SK-MEL-5 (cell line): ENCODE data around the gene PUM2. TPM values are rescaled to one million over a fixed set of nuclear protein-coding genes. Genes with fewer than 3 reads are reported as not detected.

Source experiments
- DNase-seq: peaks from one replicate; pipeline ENCODE4 v3.0.0-alpha.2; 2016; ENCODE audit warnings: low read depth, low spot score
- in situ Hi-C: cut with HindIII; loops from 2 replicates; pipeline ENCODE4 v1.10.0; 2016; ENCODE audit warnings: low sequenced_read_pairs, high pct_unique_total_duplicates, low pct_unique_long_range_greater_than_20kb
- total RNA-seq: library from RNA; depleted of rRNA; stranded (reverse); fragments of >200 nt; shearing (Covaris generic); gene quantifications from 2 replicates; pipeline ENCODE4 v1.2.3, GENCODE V29; 2014

Gene PUM2
- total RNA-seq, 1 experiment from 2014 or later, result 36.1 TPM

DNA sequence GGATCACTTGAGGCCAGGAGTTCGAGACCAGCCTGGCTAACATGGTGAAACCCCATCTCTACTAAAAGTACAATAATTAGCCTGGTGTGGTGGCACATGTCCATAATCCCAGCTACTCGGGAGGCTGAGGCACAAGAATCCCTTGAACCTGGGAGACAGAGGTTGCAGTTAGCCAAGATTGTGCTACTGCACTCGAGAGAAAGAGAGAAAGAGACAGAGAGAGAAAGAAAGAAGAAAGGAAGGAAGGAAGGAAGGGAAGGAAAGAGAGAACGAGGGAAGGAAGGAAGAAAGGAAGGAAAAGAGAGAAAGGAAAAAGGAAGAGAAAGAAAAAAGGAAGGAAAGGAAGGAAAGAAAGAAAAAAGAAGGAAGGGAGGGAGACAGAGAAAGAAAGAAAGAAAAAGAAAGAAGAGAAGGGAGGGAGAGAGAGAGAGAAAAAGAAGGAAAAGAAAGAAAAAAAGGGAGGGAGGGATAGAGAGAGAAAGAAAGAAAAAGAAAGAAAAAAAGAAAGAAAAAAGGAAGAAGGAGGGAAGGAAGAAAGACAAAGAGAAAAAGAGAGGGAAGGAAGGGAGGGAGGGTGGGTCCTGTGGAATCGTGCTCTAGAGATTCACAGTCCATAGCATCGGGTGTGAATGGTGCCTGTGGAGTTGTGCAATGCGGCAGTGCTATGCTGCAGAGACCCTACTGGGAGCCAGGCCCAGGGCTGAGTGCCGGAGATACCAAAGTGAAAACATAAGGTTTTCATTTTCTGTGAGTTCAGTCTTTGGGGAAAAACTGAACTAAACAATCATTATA, 121.1 kb downstream of the PUM2 start:
- no peak for DNase-seq
- in situ Hi-C loops, result no loop called here

DNA sequence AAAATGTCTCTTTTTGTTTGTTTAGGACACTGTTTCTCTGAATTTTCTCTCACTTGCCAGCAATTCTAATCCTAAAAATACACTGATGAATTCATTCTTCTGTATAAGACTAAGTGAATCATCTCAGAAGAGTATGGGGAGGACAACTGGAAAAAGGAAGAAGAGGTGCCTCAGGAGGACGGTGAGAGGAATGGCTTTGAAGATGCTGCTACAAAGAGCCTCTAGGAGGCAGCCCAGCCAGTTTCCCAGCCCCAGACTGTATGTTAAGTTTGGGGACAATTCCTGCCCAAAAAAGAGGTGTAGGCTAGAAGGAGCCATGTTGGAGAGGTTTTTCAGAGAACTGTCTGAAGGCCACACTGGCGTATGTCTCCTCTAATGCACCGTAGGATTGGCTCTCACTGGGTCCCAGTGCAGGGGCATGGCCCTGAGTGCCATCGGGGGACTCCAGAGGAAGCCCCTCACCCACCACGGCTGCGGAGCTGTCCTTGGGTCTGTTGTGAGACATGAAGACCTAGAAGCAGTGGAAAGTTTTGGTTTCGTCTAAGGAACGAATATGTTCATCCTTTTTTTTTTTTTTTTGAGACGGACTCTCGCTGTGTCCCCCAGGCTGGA, 122.6 kb downstream of the PUM2 start:
- in situ Hi-C loops, result no loop called here
- no peak for DNase-seq

DNA sequence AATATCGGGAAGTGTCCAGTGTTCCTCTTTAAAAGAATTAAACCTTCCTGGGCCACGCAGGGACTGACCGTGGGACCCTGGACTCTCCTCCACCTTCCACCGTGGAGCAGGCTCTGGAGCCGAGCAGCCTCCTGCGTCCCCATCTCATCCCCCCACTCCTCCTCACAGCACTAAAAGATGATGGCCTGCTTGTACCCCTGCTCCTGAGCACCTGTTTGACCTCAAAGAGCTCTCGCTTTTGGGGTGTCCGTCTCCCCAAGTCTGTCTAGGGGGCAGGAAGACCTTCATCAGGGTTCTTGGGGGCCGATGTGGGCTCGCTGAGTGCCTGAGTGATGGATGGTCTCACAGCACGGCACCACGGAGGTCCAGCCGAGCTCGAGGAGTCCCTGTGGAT, 124.5 kb downstream of the PUM2 start:
- no peak for DNase-seq
- in situ Hi-C loops, result no loop called here

DNA sequence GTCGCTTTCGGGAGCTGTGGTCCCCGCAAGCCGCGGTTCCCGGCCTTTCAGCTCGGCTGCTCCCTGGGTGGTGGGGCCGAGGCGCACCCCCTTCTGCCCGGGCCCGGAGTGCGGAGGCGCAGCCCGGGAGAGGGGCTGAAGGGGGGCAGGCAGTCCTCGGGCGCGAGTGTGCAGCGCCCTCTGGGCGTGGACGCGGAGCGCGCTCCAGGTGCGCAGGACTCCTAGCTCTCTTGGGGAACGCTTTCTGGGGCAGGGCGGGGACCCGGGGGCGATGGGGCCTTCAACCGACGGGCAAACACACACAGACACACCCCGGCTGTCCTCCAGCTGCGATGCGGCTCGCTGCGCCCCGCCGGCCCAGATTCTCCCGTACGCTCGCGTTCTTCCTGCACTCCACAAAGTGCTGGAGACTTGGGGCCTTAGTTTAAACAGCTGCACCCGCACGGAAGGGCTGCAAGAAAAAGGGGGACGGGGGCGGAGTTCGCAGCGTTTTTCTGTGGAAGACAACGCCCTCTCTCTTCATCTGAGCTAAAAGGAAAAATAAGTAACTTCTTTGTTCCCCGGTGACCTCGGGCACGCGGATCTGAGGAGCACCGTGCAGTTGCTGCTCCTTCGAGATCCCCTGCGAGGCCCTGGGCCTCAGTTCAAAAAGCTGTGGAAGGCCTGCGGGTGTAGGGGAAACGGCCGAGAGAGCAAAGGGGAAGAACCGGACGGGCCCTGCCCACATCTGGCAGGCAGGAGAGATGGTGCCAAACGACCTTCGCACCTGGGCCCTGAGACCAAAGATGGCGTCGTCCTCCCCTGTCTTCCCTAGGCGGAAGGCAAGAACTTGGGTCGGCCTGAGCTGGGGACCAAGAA, 125.1 kb downstream of the PUM2 start:
- DNase-seq, result peak; percentile 61
- in situ Hi-C loops, result no loop called here

DNA sequence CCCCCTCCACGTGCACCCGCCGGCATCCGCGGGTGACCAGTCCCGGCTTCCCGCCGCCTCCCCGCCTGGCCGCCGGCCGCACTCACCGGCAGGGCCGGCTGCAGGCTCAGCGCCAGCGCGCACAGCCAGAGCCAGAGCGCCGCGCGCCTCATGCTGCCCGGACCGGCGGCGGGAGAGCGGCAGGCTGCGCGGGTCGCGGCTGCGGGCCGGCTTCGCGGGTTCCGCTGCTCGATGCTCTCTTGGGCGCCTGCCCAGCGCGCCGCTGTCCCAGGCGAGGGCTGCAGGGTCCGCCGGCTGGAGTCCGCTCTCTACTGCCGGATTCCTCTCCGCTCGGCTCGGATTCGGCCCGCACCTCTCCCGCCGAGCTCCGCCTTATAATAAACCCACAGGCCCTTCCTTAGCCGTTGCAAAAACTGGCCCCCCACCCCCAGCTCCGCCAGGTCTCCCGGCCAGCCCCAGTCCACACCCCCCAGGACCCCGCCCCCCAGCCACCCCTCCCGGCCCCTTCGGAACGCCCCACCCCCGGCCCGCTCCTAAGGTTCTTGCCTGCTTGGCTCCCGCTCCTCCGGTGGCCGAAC, 125.8 kb downstream of the PUM2 start, which contains the start of gene SDC1:
SDC1 (minus strand) TSS at position 415 of the 578 bp plus-strand sequence; CDS start at position 152, 263 bp downstream.
- peak; percentile 60 for DNase-seq
- in situ Hi-C loops, result no loop called here

DNA sequence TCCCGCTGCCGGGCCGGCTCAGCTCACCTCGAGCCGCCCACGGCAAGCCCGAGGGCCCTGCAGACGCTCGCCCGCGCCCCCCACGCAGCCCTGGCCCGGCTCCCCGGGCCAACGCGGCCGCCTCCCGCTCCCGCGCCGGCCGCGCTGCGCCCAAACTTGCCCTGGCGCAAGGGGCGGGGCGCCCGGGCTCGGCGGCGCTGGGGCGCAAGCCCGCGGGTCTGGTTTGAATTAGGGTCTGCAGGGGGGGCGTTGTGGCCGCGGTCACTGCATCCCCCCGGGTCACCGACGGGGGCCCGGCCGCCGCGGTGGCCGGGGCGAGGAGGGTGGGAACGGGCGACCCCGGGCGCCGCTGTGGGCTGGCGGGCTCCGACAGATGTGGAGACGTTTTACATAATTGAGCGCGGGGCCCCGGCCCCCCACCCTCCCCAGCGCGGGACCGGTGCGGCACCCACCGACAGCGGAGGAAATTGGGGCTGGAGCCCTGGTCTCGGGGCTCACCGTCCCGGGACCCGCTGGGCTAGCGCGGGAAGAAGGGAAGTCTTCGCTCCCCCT, 126.4 kb downstream of the PUM2 start:
- in situ Hi-C loops, result no loop called here
- no peak for DNase-seq

DNA sequence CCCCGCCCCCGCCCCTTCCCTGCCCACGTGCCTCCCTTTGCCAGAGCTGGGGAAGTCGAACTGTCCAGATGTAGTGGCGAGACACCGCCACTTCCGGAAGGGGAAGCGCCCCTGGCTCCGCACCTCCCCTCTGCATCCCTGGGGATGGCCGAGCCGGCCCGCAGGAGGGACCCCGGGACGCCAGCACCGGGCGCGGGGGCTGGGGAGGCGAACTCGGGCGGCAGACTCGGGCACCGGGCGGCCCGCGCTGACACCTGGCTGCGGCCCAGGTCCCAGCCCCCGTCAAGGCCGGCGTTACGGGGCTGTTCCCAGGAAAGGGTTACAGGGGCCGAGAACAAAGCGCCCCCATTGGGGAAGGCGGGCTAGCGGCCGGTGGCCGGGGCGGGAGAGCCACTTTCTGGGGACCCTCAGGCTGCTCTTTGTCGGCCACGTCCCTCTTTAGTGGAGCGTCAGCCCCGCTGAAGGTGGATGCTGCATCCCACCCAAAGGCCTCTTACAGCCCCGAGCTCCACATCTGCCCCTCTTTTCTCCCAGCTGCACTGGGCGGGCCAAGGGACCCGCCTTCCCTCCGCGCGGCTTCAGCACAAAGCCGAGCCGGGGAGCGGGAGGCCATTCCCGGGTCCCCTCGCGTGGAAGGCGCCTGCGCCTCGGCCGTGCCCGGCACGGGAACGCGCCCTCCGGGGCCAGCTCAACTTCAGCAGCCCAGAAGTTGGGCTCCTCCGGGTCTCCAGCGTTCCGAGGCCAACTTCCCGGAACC, 127.1 kb downstream of the PUM2 start:
- in situ Hi-C loops, result no loop called here
- DNase-seq, result peak; percentile 44

DNA sequence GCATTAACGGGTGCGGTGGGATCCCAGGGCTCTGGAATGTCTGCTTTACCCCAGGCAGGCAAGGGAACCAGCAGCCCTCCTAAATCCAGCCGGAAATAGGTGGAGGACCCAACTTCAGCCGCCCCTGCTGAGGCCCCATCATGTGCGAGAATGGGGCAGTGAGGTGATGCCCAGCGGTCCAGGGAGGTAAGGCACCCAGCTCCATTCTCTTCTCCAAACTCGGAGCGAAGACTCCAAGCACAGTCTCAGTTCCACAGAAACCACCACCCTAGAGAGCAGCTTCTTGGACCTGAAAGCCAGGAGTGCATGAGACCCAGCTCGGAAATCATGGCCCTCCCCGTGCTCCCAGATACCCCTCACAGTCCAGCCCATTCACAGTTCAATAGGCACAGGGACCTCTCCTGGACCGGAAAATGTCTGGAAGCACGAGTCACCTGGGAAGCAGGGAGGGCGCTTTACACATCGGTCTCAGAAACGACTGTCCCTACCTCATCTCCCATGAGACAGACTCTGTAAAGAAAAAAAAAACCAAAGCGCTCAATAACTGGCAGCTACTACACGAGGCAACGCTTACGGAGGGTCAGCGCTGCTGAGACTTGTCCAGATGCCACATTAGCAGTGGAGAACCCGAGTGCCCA, 127.8 kb downstream of the PUM2 start:
- no peak for DNase-seq
- in situ Hi-C loops, result no loop called here

DNA sequence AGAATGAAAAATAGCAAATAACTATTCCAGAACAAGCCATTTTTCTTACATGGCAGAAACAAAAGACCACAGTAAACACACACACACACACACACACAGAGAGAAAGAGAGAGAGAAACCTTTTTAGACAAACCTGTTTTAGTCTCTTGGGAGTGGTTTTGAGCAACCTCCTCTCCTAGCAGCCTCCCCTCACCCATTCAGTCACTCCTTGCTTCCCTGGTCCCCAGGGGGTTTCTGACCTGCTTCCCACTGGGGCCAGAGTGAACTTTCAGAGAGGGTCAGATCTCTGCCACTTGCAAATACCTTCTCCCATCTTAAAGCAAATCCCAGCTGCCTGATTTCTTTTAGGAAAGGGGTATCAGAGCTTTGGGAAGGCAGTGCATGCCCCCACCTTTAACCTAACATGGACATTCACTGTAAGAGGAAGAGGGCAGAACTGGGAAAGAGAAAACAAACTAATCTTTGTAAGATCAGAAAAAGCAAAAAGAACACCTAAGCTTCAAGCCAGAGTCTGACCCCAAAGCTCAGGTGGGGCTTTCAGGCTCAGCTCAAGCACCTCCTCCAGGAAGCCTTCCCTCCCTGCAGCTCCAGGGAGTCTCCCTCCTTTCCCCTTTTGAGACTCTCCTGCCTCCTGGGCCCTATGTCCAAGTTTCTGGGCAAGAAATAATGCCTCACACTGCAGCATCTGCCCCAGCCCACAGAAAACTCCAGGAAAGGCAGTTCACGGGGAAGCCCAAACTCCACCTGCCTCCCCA, 128.5 kb downstream of the PUM2 start:
- no peak for DNase-seq
- in situ Hi-C loops, result no loop called here

DNA sequence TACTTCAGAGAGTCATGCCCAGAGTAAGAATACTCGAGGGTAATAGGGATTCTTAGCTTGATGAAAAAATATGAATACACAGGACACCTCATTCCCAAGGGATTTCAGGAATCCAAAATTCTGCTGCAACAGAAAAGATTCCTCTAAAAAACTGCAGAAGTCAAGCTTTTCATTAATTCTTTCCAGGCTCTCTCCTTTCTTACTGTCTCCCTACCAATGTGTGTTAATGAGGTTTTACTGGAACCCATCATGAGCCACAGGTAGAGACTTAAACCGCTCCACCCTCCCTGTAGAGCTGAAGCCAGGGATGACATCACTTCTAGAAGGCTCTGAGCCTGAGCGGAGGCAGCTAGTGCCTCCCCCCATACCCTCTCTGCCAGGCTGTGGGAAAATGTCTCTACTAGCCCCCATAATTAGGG, 129.1 kb downstream of the PUM2 start:
- no peak for DNase-seq
- in situ Hi-C loops, result no loop called here

DNA sequence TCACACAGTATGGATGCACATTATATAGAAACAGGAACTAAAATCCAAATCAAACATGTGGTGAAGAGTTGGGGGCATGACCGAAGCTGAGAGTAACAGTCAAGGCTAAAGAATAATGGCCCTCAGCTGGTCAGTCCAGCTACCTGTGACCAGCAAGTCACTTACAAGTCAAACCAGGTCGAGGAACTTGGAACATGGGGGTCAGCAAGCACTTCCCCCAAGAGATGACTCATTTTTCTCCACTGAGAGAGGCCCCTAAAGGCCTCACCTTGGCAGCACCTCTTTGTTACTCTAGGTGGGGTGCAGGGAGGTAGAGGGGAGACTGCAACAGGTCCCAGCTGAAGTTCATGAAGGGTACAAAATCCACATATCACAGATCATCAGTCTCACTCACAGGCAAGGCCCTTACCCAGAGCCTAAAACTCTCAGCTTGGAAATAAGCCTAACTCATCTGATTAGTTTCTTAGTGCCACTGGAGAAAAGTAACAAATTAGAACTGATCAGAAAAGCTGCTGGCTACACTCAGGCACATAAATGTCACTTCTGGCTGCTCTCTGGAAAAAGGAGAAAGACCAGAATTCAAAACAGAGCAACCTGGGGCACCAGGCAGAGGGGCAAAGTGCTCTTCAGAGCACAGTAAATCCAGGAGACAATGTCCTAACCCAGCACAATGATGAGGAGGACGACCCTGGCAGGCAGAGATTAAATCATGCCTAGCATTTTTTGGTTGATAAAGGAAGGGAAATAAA, 129.7 kb downstream of the PUM2 start:
- DNase-seq, result no peak
- in situ Hi-C loops, result no loop called here

DNA sequence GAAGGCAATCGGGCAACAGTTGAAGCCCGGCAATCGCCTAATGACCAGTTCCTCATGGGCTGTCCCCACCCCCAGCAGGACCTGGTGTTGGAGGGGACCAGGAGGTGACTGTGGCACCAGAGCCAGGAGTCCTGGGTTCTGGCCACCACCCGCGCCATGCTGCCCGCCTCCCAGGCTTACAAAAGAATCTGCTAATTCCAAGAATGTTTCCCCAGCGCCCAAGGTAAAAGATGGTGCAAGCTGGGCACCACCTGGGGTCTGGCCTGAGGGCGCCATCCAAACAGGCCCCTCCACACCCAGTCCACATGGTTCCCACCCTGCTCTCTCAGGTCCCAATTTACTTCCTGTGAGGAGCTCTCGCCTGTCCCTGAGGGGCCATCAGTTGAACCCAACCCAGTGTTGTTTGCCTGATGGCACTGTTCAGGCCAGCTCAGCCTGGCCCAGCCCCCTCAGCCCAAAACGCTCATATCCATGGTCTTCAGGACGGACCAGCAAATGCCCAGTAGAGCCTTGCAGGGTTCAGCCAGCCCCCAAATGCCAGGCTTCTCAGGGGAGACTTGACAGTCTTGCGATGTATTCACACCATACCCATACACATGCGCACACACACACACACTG, 130.8 kb downstream of the PUM2 start:
- no peak for DNase-seq
- in situ Hi-C loops, result no loop called here

DNA sequence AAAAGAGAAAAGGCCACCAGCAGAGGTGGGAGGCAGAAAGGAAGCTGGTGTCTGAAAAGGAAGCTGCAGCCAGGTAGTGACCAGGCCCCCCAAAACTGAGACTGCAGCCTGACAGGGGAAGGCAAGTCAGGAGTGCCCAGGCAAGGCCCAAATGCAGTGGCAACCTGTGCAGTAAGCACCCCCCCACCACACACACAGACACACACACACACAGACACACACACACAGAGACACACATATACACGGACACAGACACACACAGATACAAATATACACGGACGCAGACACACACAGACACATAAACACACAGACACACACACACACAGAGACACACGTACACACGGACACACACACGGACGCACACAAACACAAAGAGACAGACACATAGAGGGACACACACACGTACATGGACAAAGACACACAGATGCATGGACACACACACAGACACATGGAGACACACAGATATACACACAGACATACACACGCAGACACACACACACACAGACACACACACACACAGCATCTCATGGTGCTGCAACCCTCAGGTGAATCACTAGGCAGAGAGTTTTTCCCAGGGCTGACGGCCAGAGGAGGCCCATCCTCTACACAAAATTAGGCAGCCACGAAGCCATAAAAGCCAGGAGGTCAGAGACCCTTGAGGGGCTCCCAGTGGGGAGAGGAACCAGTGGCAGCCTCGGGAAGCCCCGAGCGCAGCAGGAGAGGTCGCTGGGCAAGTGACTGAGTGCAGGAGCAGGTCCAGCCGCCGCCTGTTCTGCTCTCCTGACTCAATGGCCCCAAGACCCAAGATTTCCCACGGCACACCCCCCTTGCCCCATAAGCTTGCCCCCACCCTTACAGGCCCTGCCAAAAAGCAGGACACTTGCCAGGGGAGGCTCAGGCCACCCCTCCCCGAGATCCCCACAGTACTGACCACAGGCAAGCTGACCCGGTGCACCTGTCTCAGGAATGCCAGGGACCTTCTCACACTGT, 132.0 kb downstream of the PUM2 start:
- no peak for DNase-seq
- in situ Hi-C loops, result no loop called here
